HepG2 (cell line): ENCODE measurements around the gene ZNF282. TPM values are rescaled to one million over a fixed set of nuclear protein-coding genes. Genes with fewer than 3 reads are reported as not detected.

Experiments
- ATF1 ChIP-seq: IDR thresholded peaks from 2 replicates; pipeline ENCODE4 v1.6.1; 2016; ENCODE audit warnings: mild to moderate bottlenecking, control low read depth
- CBX5 ChIP-seq: sonication (generic); formaldehyde crosslinking; IDR thresholded peaks from 2 replicates; pipeline ENCODE4 v1.4.0; 2020; ENCODE audit warnings: missing genetic modification reagents, borderline replicate concordance
- FLYWCH1 ChIP-seq: sonication (generic); formaldehyde crosslinking; IDR thresholded peaks from 2 replicates; pipeline ENCODE4 v1.8.1; 2023; ENCODE audit warnings: mild to moderate bottlenecking, missing genetic modification reagents
- FOXA3 ChIP-seq: IDR thresholded peaks from 2 replicates; pipeline ENCODE4 v1.6.1; 2016; ENCODE audit warnings: missing genetic modification reagents, missing compliant biosample characterization
- GZF1 ChIP-seq: sonication (generic); formaldehyde crosslinking; IDR thresholded peaks from 2 replicates; pipeline ENCODE4 v1.5.1; 2020; ENCODE audit warnings: mild to moderate bottlenecking, missing genetic modification reagents
- HDAC2 ChIP-seq: sonication (generic); formaldehyde crosslinking; IDR thresholded peaks from 2 replicates; pipeline ENCODE4 v1.4.0; 2020; ENCODE audit warnings: missing genetic modification reagents
- KLF16 ChIP-seq, 2 experiments: sonication (generic) in 1 of 2; formaldehyde crosslinking in 1 of 2; IDR thresholded peaks; 2 replicates each; pipeline versions ENCODE4 v1.6.1 to v1.8.0; 2016 to 2023; ENCODE audit warnings: missing genetic modification reagents in 2 of 2, missing compliant biosample characterization in 1 of 2
- LCORL ChIP-seq, 2 experiments: fragments of 450-650 bp in 1 of 2; sonication (generic) in 1 of 2; formaldehyde crosslinking in 1 of 2; IDR thresholded peaks; 2 replicates each; pipeline versions ENCODE4 v1.5.0 to v1.6.1; 2017 to 2020; ENCODE audit warnings: antibody characterized with exemption in 1 of 2, missing genetic modification reagents in 1 of 2
- NFIB ChIP-seq: sonication (generic); formaldehyde crosslinking; IDR thresholded peaks from 2 replicates; pipeline ENCODE4 v1.9.0; 2021; ENCODE audit warnings: missing genetic modification reagents, mild to moderate bottlenecking, borderline replicate concordance
- NR2F6 ChIP-seq, 2 experiments: IDR thresholded peaks; 2 replicates each; pipeline ENCODE4 v1.6.1; 2016; ENCODE audit warnings: antibody characterized with exemption in 1 of 2, mild to moderate bottlenecking in 1 of 2
- RFXAP ChIP-seq: sonication (generic); formaldehyde crosslinking; IDR thresholded peaks from 2 replicates; pipeline ENCODE4 v1.4.0; 2020; ENCODE audit warnings: missing genetic modification reagents, borderline replicate concordance
- ZFYVE20 ChIP-seq: sonication (generic); formaldehyde crosslinking; IDR thresholded peaks from 2 replicates; pipeline ENCODE4 v1.8.0; 2023; ENCODE audit warnings: low read depth, mild to moderate bottlenecking, moderate library complexity, missing genetic modification reagents, borderline replicate concordance
- ZNF337 ChIP-seq: sonication (generic); formaldehyde crosslinking; IDR thresholded peaks from 2 replicates; pipeline ENCODE4 v1.5.1; 2020; ENCODE audit warnings: missing genetic modification reagents, low read depth, mild to moderate bottlenecking, borderline replicate concordance
- ZNF430 ChIP-seq: sonication (generic); formaldehyde crosslinking; IDR thresholded peaks from 2 replicates; pipeline ENCODE4 v1.9.0; 2021; ENCODE audit warnings: mild to moderate bottlenecking, missing genetic modification reagents
- ZNF563 ChIP-seq: sonication (generic); formaldehyde crosslinking; IDR thresholded peaks from 2 replicates; pipeline ENCODE4 v1.8.0; 2022; ENCODE audit warnings: mild to moderate bottlenecking, moderate library complexity, missing genetic modification reagents
- ZNF724P ChIP-seq: sonication (generic); formaldehyde crosslinking; IDR thresholded peaks from 2 replicates; pipeline ENCODE4 v1.8.0; 2022; ENCODE audit warnings: missing genetic modification reagents, borderline replicate concordance
- ZNF772 ChIP-seq: sonication (generic); formaldehyde crosslinking; IDR thresholded peaks from 2 replicates; pipeline ENCODE4 v1.5.0; 2020; ENCODE audit warnings: mild to moderate bottlenecking, missing genetic modification reagents
- polyA plus RNA-seq, 8 experiments: library from polyadenylated mRNA; depleted of rRNA in 3 of 8; stranded (reverse) in 7 of 8; unstranded in 1 of 8; fragments of >200 nt; fragmentation: Illumina TruSeq in 4 of 8; extraction: Trizol in 4 of 8; gene quantifications; 2 replicates each; pipeline versions ENCODE4 v1.2.1 to v1.2.3, GENCODE V29; 2011 to 2016; ENCODE audit warnings: low read depth in 4 of 8, missing spikeins in 1 of 8, mixed read lengths in 1 of 8; ENCODE audit not compliant: insufficient read depth in 1 of 8
- total RNA-seq, 5 experiments: library from RNA; depleted of rRNA; stranded (reverse); fragments of >200 nt; fragmentation: Illumina TruSeq; extraction: Trizol; gene quantifications; 2 replicates each; pipeline ENCODE4 v1.2.3, GENCODE V29; 2016; ENCODE audit warnings: low read depth in 1 of 5
- TF ChIP-seq, protein P1 (sequence below): sonication (generic); formaldehyde crosslinking; IDR thresholded peaks from 2 replicates; pipeline ENCODE4 v1.4.0; 2020; ENCODE audit warnings: low read depth, mild to moderate bottlenecking, missing genetic modification reagents
- TF ChIP-seq, protein P2 (sequence below): sonication (generic); formaldehyde crosslinking; IDR thresholded peaks from 2 replicates; pipeline ENCODE4 v1.8.0; 2022; ENCODE audit warnings: mild to moderate bottlenecking, missing genetic modification reagents; ENCODE audit not compliant: insufficient replicate concordance
- TF ChIP-seq, protein P3 (sequence below): IDR thresholded peaks from 2 replicates; pipeline ENCODE4 v1.4.0; 2020; ENCODE audit warnings: mild to moderate bottlenecking, missing genetic modification reagents
- TF ChIP-seq, protein P4 (sequence below): sonication (generic); formaldehyde crosslinking; conservative IDR thresholded peaks from 2 replicates; pipeline ENCODE4 v1.8.1; 2023; ENCODE audit warnings: missing genetic modification reagents

ZNF282 gene
- total and polyA plus RNA-seq, 2 of the 13 experiments (the other 11 are each of a cell fraction or from before 2014, with no cell fraction given) = 9.1 to 20.9 TPM

DNA sequence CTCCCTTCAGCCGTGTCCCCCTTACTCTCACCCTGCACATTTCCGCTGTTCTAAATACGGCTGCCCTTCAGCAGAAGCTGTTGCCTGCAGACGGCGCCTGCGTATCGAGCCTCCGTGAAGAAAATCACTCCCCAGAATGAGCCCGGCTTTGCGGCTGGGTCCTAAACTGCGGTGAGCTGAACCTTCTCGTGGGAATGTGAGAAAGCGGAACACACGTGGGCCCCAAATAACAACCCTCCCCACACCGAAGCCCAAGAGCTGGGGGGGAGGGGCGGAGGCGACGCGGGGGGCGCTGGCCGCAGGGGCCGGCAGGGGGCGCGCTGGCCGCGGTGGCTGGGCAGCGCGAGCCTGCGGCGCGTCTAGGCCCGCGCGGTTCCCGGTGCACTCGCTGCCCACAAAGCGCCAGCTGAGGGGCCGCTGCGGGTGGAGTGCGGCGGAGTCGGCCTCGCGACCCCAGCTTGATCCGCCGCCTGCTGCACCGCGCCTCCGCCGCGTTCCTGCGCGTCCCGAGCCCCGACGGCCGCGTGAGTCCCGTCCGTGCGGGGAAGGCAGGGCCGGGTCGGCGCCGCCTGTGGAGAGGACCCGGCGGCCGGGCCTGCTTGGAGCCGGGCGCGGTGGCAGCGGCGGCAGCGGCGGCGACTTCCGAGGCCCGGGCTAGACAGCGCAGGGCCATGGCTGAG lies 48.1 kb upstream of the ZNF282 start, which contains the start of gene ZNF398 (continued):
- TF ChIP-seq, protein P1, sequence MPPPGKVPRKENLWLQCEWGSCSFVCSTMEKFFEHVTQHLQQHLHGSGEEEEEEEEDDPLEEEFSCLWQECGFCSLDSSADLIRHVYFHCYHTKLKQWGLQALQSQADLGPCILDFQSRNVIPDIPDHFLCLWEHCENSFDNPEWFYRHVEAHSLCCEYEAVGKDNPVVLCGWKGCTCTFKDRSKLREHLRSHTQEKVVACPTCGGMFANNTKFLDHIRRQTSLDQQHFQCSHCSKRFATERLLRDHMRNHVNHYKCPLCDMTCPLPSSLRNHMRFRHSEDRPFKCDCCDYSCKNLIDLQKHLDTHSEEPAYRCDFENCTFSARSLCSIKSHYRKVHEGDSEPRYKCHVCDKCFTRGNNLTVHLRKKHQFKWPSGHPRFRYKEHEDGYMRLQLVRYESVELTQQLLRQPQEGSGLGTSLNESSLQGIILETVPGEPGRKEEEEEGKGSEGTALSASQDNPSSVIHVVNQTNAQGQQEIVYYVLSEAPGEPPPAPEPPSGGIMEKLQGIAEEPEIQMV (CRISPR knock-in tag) = peak; percentile 28; the same call in 1 of the 2 replicates
- no peak for TF ChIP-seq ZNF430 (CRISPR knock-in tag)
- TF ChIP-seq, protein P2, sequence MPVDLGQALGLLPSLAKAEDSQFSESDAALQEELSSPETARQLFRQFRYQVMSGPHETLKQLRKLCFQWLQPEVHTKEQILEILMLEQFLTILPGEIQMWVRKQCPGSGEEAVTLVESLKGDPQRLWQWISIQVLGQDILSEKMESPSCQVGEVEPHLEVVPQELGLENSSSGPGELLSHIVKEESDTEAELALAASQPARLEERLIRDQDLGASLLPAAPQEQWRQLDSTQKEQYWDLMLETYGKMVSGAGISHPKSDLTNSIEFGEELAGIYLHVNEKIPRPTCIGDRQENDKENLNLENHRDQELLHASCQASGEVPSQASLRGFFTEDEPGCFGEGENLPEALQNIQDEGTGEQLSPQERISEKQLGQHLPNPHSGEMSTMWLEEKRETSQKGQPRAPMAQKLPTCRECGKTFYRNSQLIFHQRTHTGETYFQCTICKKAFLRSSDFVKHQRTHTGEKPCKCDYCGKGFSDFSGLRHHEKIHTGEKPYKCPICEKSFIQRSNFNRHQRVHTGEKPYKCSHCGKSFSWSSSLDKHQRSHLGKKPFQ (CRISPR knock-in tag) = no peak
- peak; percentile 86 for TF ChIP-seq ZNF563 (CRISPR knock-in tag)
- no peak for TF ChIP-seq NR2F6 (IDR thresholded peaks at IDR 0.05)
- TF ChIP-seq NR2F6 (CRISPR knock-in tag; IDR thresholded peaks at IDR 0.05) = no peak
- TF ChIP-seq, protein P3, sequence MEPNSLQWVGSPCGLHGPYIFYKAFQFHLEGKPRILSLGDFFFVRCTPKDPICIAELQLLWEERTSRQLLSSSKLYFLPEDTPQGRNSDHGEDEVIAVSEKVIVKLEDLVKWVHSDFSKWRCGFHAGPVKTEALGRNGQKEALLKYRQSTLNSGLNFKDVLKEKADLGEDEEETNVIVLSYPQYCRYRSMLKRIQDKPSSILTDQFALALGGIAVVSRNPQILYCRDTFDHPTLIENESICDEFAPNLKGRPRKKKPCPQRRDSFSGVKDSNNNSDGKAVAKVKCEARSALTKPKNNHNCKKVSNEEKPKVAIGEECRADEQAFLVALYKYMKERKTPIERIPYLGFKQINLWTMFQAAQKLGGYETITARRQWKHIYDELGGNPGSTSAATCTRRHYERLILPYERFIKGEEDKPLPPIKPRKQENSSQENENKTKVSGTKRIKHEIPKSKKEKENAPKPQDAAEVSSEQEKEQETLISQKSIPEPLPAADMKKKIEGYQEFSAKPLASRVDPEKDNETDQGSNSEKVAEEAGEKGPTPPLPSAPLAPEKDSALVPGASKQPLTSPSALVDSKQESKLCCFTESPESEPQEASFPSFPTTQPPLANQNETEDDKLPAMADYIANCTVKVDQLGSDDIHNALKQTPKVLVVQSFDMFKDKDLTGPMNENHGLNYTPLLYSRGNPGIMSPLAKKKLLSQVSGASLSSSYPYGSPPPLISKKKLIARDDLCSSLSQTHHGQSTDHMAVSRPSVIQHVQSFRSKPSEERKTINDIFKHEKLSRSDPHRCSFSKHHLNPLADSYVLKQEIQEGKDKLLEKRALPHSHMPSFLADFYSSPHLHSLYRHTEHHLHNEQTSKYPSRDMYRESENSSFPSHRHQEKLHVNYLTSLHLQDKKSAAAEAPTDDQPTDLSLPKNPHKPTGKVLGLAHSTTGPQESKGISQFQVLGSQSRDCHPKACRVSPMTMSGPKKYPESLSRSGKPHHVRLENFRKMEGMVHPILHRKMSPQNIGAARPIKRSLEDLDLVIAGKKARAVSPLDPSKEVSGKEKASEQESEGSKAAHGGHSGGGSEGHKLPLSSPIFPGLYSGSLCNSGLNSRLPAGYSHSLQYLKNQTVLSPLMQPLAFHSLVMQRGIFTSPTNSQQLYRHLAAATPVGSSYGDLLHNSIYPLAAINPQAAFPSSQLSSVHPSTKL (CRISPR knock-in tag) = 0 out of 2 replicates have a peak, but pooled peaks have one; percentile 7
- TF ChIP-seq ZFYVE20 (CRISPR knock-in tag) = 0 out of 2 replicates have a peak, but pooled peaks have one; percentile 9
- TF ChIP-seq ZNF724P (CRISPR knock-in tag) = peak; percentile 66; the same call in 1 of the 2 replicates
- TF ChIP-seq NFIB = no peak
- TF ChIP-seq ZNF772 (CRISPR knock-in tag) = 0 out of 2 replicates have a peak, but pooled peaks have one; percentile 19
- TF ChIP-seq FLYWCH1 = no peak
- TF ChIP-seq KLF16 (CRISPR knock-in tag; IDR thresholded peaks at IDR 0.05) = no peak
- TF ChIP-seq, protein P4, sequence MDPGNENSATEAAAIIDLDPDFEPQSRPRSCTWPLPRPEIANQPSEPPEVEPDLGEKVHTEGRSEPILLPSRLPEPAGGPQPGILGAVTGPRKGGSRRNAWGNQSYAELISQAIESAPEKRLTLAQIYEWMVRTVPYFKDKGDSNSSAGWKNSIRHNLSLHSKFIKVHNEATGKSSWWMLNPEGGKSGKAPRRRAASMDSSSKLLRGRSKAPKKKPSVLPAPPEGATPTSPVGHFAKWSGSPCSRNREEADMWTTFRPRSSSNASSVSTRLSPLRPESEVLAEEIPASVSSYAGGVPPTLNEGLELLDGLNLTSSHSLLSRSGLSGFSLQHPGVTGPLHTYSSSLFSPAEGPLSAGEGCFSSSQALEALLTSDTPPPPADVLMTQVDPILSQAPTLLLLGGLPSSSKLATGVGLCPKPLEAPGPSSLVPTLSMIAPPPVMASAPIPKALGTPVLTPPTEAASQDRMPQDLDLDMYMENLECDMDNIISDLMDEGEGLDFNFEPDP (CRISPR knock-in tag) = no peak
- no peak for TF ChIP-seq CBX5 (CRISPR knock-in tag)
- TF ChIP-seq ATF1 = no peak
- no peak for TF ChIP-seq LCORL (IDR thresholded peaks at IDR 0.05)
- TF ChIP-seq LCORL (CRISPR knock-in tag; IDR thresholded peaks at IDR 0.05) = no peak; the same call in 1 of the 2 replicates
- TF ChIP-seq RFXAP (CRISPR knock-in tag) = peak; percentile 54; the same call in 1 of the 2 replicates
- no peak for TF ChIP-seq FOXA3 (CRISPR knock-in tag)
- no peak for TF ChIP-seq GZF1 (CRISPR knock-in tag)
- no peak for TF ChIP-seq HDAC2
- no peak for TF ChIP-seq ZNF337 (CRISPR knock-in tag)
